ENCODE data around the gene KLF11. TPM values are rescaled to one million over a fixed set of nuclear protein-coding genes. Genes with fewer than 3 reads are reported as not detected.

The KLF11 gene
- total and polyA plus RNA-seq, 9 of the 15 experiments (the other 6 are each of a cell fraction or from before 2014, with no cell fraction given) = 2.1 to 13.4 (median 6.5) TPM

DNA sequence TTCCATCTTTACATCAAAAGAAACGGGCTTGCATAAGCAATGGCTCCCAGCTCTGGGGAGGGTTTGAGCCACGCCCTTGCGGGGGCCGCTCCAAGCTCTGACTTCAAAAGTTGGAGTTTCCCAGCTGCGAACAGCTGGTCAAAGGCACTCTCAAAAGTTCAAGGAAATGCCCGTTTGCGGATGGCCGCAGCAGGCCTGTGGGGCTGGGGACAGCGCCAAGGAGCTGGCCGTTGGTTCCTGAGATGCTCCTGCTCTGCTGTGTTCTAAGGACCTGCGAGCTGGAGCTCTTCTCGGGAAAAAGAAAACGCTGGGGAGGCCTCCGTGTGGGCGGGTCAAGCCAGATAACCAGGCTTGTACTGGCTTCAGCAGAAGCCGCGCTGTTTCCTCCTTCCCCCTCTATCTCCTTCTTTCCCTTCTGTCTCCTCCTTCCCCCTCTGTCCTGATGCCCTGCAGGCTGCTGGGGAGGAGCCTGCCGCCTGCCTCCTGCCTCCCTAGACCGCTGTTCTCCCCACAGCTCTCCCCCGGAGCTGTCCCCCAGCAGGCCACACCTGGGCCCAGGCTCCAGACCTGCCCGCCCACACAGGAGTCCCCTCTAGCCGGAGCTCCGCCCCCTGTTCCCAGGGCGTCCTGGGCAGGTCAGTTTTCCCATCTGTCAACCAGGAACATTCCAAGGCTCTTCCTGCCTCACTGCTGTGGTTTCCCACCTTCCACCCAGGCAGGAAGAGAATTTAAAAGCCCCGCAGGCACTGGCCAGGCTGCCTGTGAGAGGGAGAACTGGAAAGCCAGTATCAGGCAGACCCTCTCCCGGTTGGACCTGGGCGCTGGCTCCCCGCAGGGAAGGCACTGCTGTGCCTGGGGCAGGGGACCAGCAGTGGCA, 14.1 kb downstream of the KLF11 start (continued):
- TF ChIP-seq CEBPZ (IDR thresholded peaks at IDR 0.05; ENCODE audit: borderline replicate concordance, low read depth, low read length) = no peak
- TF ChIP-seq BACH1 (tag; IDR thresholded peaks at IDR 0.05) = no peak

- peak overlapping the region; percentile 77 for H2AFZ ChIP-seq (ENCODE audit: low read depth, low read length)
- ChIA-PET POLR2A (interaction anchor here (0.8 to 2.2 kb wide), 4 partner anchors 9 to 20 kb away, joined by 3 to 11 read pairs (median 6); partner anchors contain the start of gene KLF11), CTCF (ENCODE audit: low intra/inter-chr PET ratio) (interaction anchor here (0.6 kb wide), 1 partner anchor 351 kb away, joined by 3 read pairs; no protein-coding TSS in a partner anchor)
- no peak overlapping the region for H3K27ac ChIP-seq (ENCODE audit: extremely low read depth, low read depth, low read length)
- FAIRE-seq = no peak
- H3K4me3 ChIP-seq = no peak overlapping the region
- no peaks in the 10 kb centered on the region for H3K79me2 ChIP-seq (ENCODE audit: control insufficient read depth, insufficient read depth, low read length)
- peak overlapping the region; percentile 72; the same call in 1 of the 2 replicates for H3K4me2 ChIP-seq (ENCODE audit: insufficient read depth, low read length)
- H3K9ac ChIP-seq (ENCODE audit: insufficient read depth in 1 of 2, low read depth in 2 of 2, low read length in 2 of 2) = peak overlapping the region; percentile 38 to 84; a peak in 3 of 4 replicates
- intact Hi-C loops (cut with micrococcal nuclease) = no loop called here
- ATAC-seq = peak; percentile 67
- no TSS peak for BruUV-seq (replicated peaks)
- H4K20me1 ChIP-seq (replicated peaks; ENCODE audit: control insufficient read depth, insufficient read depth, low read length) = no peaks in the 10 kb centered on the region
- peaks cover 11 to 51% of the 10 kb centered on the region in 2 experiments for H3K4me1 ChIP-seq (replicated peaks in 1 of 2; ENCODE audit: control insufficient read depth in 2 of 2, insufficient read depth in 2 of 2, low read length in 2 of 2)
- no peaks in the 10 kb centered on the region for H3K9me3 ChIP-seq (replicated peaks; ENCODE audit: control insufficient read depth, insufficient read depth, low read depth, low read length)
- H3K36me3 ChIP-seq (ENCODE audit: control insufficient read depth, insufficient read depth, low read length) = peaks cover 17% of the 10 kb centered on the region; the same call in 2 of the 3 replicates
- peak; percentile 24 to 52 (median 42) for DNase-seq (ENCODE audit: extremely low read depth in 1 of 4, low spot score in 3 of 4)
- H3K9me1 ChIP-seq (ENCODE audit: control insufficient read depth, insufficient read depth, low read length) = no peaks in the 10 kb centered on the region
- 85% methylated on average over 36 of the region's 39 CpGs for WGBS (ENCODE audit: insufficient coverage, low coverage, missing lambda C conversion rate)
- in situ Hi-C loops (cut with MboI) = no loop called here
- no peaks in the 10 kb centered on the region for H3K27me3 ChIP-seq (ENCODE audit: control insufficient read depth in 2 of 2, insufficient read depth in 2 of 2, low read length in 2 of 2)
- TF ChIP-seq REST (IDR thresholded peaks at IDR 0.05; ENCODE audit: borderline replicate concordance) (peak; percentile 29; the same call in 1 of the 2 replicates), REST (CRISPR knock-in tag; IDR thresholded peaks at IDR 0.05; ENCODE audit: low read depth) (no peak), RBM34 (IDR thresholded peaks at IDR 0.05; ENCODE audit: borderline replicate concordance, insufficient read depth, low read length) (no peak)
Observed at GRCh38 chr2:10058251-10059015, 15.1 kb downstream of the KLF11 start.
